SK-N-SH (cell line): ENCODE results near the gene CCN5. TPM values are rescaled to one million over a fixed set of nuclear protein-coding genes. Genes with fewer than 3 reads are reported as not detected.
A peak's percentile ranks its signal among the peaks of the same experiment; 100 is the strongest.

Source experiments
- CTCF ChIA-PET: fragments of 300-600, 350-600 bp; formaldehyde crosslinking; extraction: SDS; loops from one replicate; lab custom pipeline; 2021; lab: Yijun Ruan, JAX
- POLR2A ChIA-PET: fragments of 350-600 bp; sonication (Branson Sonifier 250); formaldehyde crosslinking; extraction: SDS; loops from one replicate; lab custom pipeline; 2020; ENCODE audit warnings: antibody characterized with exemption, inconsistent platforms; lab: Yijun Ruan, JAX
- DNase-seq: peaks from one replicate; pipeline ENCODE4 v3.0.0; 2012
- H2AFZ ChIP-seq: fragments of 200-600 bp; sonication (generic); 2 replicates; pipeline ENCODE4 v1.8.1; 2016; ENCODE audit warnings: antibody characterized with exemption, mild to moderate bottlenecking, low read depth
- H3F3A ChIP-seq: fragments of 200-600 bp; sonication (generic); replicated peaks from 2 replicates; pipeline ENCODE3; 2016; ENCODE audit warnings: antibody characterized with exemption, mild to moderate bottlenecking; ENCODE audit not compliant: insufficient read depth
- H3K27ac ChIP-seq, 2 experiments: fragments of 200-500 bp in 1 of 2; fragments of 200-600 bp in 1 of 2; sonication (Bioruptor generic) in 1 of 2; sonication (generic), shearing (Covaris generic) in 1 of 2; 2 replicates each; pipeline versions ENCODE4 v1.5.1 to v1.6.1; 2014 to 2016; ENCODE audit warnings: low read depth in 2 of 2, inconsistent platforms in 1 of 2, low read length in 1 of 2, mild to moderate bottlenecking in 1 of 2, mixed read lengths in 1 of 2
- H3K27me3 ChIP-seq: fragments of 200-600 bp; sonication (generic), shearing (Covaris generic); 2 replicates; pipeline ENCODE4 v1.6.1; 2016; ENCODE audit warnings: mixed run types; ENCODE audit not compliant: insufficient read depth
- H3K36me3 ChIP-seq, 2 experiments: fragments of 200-500 bp in 1 of 2; fragments of 200-600 bp in 1 of 2; sonication (Bioruptor generic) in 1 of 2; sonication (generic) in 1 of 2; replicated peaks in 1 of 2; 2 replicates each; pipeline versions ENCODE3 to v1.5.1; 2014 to 2016; ENCODE audit warnings: low read length in 1 of 2, mild to moderate bottlenecking in 1 of 2; ENCODE audit not compliant: insufficient read depth in 2 of 2, control insufficient read depth in 1 of 2
- H3K4me1 ChIP-seq, 2 experiments: fragments of 200-500 bp in 1 of 2; fragments of 200-600 bp in 1 of 2; sonication (Bioruptor generic) in 1 of 2; sonication (generic), shearing (Covaris generic) in 1 of 2; 2 replicates each; pipeline versions ENCODE4 v1.5.1 to v1.6.1; 2014 to 2016; ENCODE audit warnings: low read depth in 1 of 2, low read length in 1 of 2, mixed run types in 1 of 2; ENCODE audit not compliant: insufficient read depth in 2 of 2, control insufficient read depth in 1 of 2
- H3K4me2 ChIP-seq: fragments of 200-600 bp; sonication (generic), shearing (Covaris generic); 2 replicates; pipeline ENCODE4 v1.6.1; 2017; ENCODE audit warnings: mixed run types
- H3K4me3 ChIP-seq, 2 experiments: fragments of 200-500 bp in 1 of 2; fragments of 200-600 bp in 1 of 2; sonication (Bioruptor generic) in 1 of 2; sonication (generic), shearing (Covaris generic) in 1 of 2; 2 replicates each; pipeline versions ENCODE4 v1.5.1 to v1.8.1; 2014 to 2016; ENCODE audit warnings: low read depth in 2 of 2, inconsistent platforms in 1 of 2, low read length in 1 of 2, mild to moderate bottlenecking in 1 of 2, mixed read lengths in 1 of 2, moderate library complexity in 1 of 2
- H3K79me2 ChIP-seq: fragments of 200-600 bp; sonication (generic); 2 replicates; pipeline ENCODE4 v1.8.1; 2017; ENCODE audit warnings: mild to moderate bottlenecking; ENCODE audit not compliant: insufficient read depth
- H3K9ac ChIP-seq: fragments of 200-600 bp; sonication (generic); 2 replicates; pipeline ENCODE4 v1.6.1; 2017; ENCODE audit warnings: mixed run types
- H3K9me2 ChIP-seq: fragments of 200-600 bp; sonication (generic); 2 replicates; pipeline ENCODE4 v1.6.1; 2017; ENCODE audit warnings: mixed run types
- H3K9me3 ChIP-seq: fragments of 200-600 bp; sonication (generic); 2 replicates; pipeline ENCODE4 v1.6.1; 2017; ENCODE audit warnings: mixed run types, mild to moderate bottlenecking, moderate library complexity
- H4K20me1 ChIP-seq: fragments of 200-600 bp; sonication (generic); 2 replicates; pipeline ENCODE4 v1.6.1; 2017; ENCODE audit warnings: mild to moderate bottlenecking, mixed run types; ENCODE audit not compliant: insufficient read depth
- CTCF ChIP-seq: fragments of 200-600 bp; sonication (generic); IDR thresholded peaks from 2 replicates; pipeline ENCODE4 v1.6.1; 2017; ENCODE audit warnings: antibody characterized with exemption, mild to moderate bottlenecking, moderate library complexity
- ELF1 ChIP-seq: IDR thresholded peaks from 2 replicates; pipeline ENCODE4 v1.4.0; 2012
- FOXM1 ChIP-seq: IDR thresholded peaks from 2 replicates; pipeline ENCODE4 v1.4.0; 2012; ENCODE audit warnings: low read depth, mild to moderate bottlenecking
- GATA2 ChIP-seq: sonication (generic); formaldehyde crosslinking; IDR thresholded peaks from 2 replicates; pipeline ENCODE4 v1.5.0; 2020; ENCODE audit warnings: mild to moderate bottlenecking, missing genetic modification reagents
- IRF3 ChIP-seq: fragments of 150-350 bp; IDR thresholded peaks from 2 replicates; pipeline ENCODE4 v1.6.1; 2016; ENCODE audit warnings: mild to moderate bottlenecking, low read depth, low read length
- MXI1 ChIP-seq: IDR thresholded peaks from 2 replicates; pipeline ENCODE4 v1.6.1; 2012; ENCODE audit warnings: mild to moderate bottlenecking, low read depth, low read length, improper control_type of control experiment
- NRF1 ChIP-seq: IDR thresholded peaks from 2 replicates; pipeline ENCODE4 v1.6.1; 2012; ENCODE audit warnings: low read depth, mild to moderate bottlenecking, low read length
- PBX3 ChIP-seq: IDR thresholded peaks from 2 replicates; pipeline ENCODE4; 2012
- POLR2AphosphoS5 ChIP-seq: IDR thresholded peaks from 2 replicates; pipeline ENCODE4 v1.6.1; 2012; ENCODE audit warnings: low read depth, low read length
- RXRA ChIP-seq: IDR thresholded peaks from 2 replicates; pipeline ENCODE4 v1.4.0; 2012; ENCODE audit warnings: low read depth, mild to moderate bottlenecking, borderline replicate concordance
- TCF12 ChIP-seq: IDR thresholded peaks from 2 replicates; pipeline ENCODE4 v1.4.0; 2012
- TEAD4 ChIP-seq: IDR thresholded peaks from 2 replicates; pipeline ENCODE4 v1.4.0; 2012; ENCODE audit warnings: mild to moderate bottlenecking, borderline replicate concordance; ENCODE audit not compliant: insufficient read depth
- YY1 ChIP-seq: IDR thresholded peaks from 2 replicates; pipeline ENCODE4 v1.4.0; 2012; ENCODE audit warnings: low read depth, mild to moderate bottlenecking
- WGBS: methylation state at CpG from one replicate; pipeline ENCODE4 v1.1.6; 2017; ENCODE audit warnings: low lambda C conversion rate; 5-methylcytosine and 5-hydroxymethylcytosine counted together
- polyA plus RNA-seq, 3 experiments: library from polyadenylated mRNA; depleted of rRNA; stranded (reverse); fragments of >200 nt; gene quantifications; 2 replicates each; pipeline ENCODE4 v1.2.3, GENCODE V29; 2012
- TF ChIP-seq, protein P1 (sequence below): IDR thresholded peaks from 2 replicates; pipeline ENCODE4 v1.4.0; 2012; ENCODE audit warnings: low read depth, borderline replicate concordance
- TF ChIP-seq, protein P2 (sequence below): fragments of 150-350 bp; IDR thresholded peaks from 2 replicates; pipeline ENCODE4 v1.6.1; 2017; ENCODE audit warnings: antibody characterized with exemption, low read length, low read depth, borderline replicate concordance

Gene CCN5
- polyA plus RNA-seq, 1 of the 3 experiments (the other 2 are of a cell fraction) = 0.05 TPM

- TF ChIP-seq CTCF = no peak
- TF ChIP-seq TEAD4 = no peak
Measured at GRCh38 chr20:44689809-44690208, 25.4 kb upstream of the CCN5 start (continued).

DNA sequence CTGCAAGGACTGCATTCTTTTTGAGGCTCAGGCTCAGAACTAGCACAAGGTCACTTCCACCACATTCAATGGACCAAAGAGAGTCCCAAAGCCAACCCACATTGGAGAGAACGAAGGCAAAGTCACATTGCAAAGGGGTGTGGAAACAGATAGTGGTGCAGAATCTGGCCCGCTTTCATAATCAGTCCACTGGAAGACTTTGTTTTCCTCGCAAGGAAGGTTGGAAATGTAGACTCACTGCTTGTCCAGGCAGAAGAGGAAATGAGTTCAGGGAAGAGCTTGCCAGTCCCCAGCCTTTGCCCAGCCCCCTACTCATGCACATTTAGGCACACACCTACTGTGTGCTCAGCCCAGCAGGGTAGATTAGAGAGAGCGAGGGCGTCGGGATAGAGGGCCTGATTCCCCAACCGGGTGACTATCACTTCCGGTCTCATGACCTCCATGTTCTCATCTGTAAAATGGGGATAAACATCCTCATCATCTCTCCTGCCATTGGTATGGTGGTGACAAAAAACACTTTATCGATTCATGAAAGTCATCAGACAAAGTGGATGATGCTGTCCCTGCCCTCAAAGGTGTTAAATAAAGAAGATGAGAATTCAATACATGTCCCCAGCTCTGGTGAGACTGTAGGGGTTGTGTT lies 24.3 kb upstream of the CCN5 start:
- H3K36me3 ChIP-seq = no peaks in the 10 kb centered on the region
- DNase-seq = no peak
- H3K4me1 ChIP-seq = peaks cover 11 to 19% of the 10 kb centered on the region in 2 experiments; a peak in 3 of 4 replicates
- POLR2A ChIA-PET = no interaction called here
- WGBS = 92% methylated on average over 9 of the region's 9 CpGs
- TF ChIP-seq NRF1 (no peak), RXRA (no peak), MXI1 (no peak), YY1 (no peak), TCF12 (no peak), GATA2 (CRISPR knock-in tag) (no peak), IRF3 (no peak), POLR2AphosphoS5 (no peak), PBX3 (no peak), ELF1 (no peak), FOXM1 (no peak)
- TF ChIP-seq, protein P1, sequence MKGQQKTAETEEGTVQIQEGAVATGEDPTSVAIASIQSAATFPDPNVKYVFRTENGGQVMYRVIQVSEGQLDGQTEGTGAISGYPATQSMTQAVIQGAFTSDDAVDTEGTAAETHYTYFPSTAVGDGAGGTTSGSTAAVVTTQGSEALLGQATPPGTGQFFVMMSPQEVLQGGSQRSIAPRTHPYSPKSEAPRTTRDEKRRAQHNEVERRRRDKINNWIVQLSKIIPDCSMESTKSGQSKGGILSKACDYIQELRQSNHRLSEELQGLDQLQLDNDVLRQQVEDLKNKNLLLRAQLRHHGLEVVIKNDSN = no peak
- TF ChIP-seq, protein P2, sequence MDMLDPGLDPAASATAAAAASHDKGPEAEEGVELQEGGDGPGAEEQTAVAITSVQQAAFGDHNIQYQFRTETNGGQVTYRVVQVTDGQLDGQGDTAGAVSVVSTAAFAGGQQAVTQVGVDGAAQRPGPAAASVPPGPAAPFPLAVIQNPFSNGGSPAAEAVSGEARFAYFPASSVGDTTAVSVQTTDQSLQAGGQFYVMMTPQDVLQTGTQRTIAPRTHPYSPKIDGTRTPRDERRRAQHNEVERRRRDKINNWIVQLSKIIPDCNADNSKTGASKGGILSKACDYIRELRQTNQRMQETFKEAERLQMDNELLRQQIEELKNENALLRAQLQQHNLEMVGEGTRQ = no peak
- no peak overlapping the region for H3K4me2 ChIP-seq
- no peaks in the 10 kb centered on the region for H3K27me3 ChIP-seq
- no peaks in the 10 kb centered on the region for H3K9me3 ChIP-seq
- peak overlapping the region in 1 of 2 experiments; percentile 17; a peak in 1 of 4 replicates for H3K27ac ChIP-seq
- no peaks in the 10 kb centered on the region for H3K79me2 ChIP-seq
- no peak overlapping the region for H3K4me3 ChIP-seq
- CTCF ChIA-PET = interaction anchor here (0.6 to 1.3 kb wide), 3 partner anchors 16 to 57 kb away, joined by 3 to 4 read pairs (median 3); no protein-coding TSS in a partner anchor
- peaks cover 25% of the 10 kb centered on the region for H3F3A ChIP-seq
- H3K9ac ChIP-seq = no peak overlapping the region
- H2AFZ ChIP-seq = no peak overlapping the region
- no peaks in the 10 kb centered on the region for H4K20me1 ChIP-seq
- H3K9me2 ChIP-seq = no peaks in the 10 kb centered on the region
